ENCODE results near the gene TEX2.
A peak's percentile ranks its signal among the peaks of the same experiment; 100 is the strongest.

GRCh38 chr17:64115043-64115698, 147.9 kb downstream of the TEX2 start:
- TF ChIP-seq, protein P1, sequence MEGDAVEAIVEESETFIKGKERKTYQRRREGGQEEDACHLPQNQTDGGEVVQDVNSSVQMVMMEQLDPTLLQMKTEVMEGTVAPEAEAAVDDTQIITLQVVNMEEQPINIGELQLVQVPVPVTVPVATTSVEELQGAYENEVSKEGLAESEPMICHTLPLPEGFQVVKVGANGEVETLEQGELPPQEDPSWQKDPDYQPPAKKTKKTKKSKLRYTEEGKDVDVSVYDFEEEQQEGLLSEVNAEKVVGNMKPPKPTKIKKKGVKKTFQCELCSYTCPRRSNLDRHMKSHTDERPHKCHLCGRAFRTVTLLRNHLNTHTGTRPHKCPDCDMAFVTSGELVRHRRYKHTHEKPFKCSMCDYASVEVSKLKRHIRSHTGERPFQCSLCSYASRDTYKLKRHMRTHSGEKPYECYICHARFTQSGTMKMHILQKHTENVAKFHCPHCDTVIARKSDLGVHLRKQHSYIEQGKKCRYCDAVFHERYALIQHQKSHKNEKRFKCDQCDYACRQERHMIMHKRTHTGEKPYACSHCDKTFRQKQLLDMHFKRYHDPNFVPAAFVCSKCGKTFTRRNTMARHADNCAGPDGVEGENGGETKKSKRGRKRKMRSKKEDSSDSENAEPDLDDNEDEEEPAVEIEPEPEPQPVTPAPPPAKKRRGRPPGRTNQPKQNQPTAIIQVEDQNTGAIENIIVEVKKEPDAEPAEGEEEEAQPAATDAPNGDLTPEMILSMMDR (IDR thresholded peaks at IDR 0.05), result no peak
- peak in 1 of 4 donors; percentile 49 for TF ChIP-seq EP300 (IDR thresholded peaks at IDR 0.05)
- no peak for TF ChIP-seq POLR2A (IDR thresholded peaks at IDR 0.05)
